GM12878 (cell line): Measurements from ENCODE around the gene TTC33.

ENCODE experiments used
- CREB1 ChIP-seq: IDR thresholded peaks from 2 replicates; pipeline ENCODE4 v1.6.1; 2012; ENCODE audit warnings: low read depth, mild to moderate bottlenecking, inconsistent platforms
- POLR2A ChIP-seq: IDR thresholded peaks from 2 replicates; pipeline ENCODE4 v1.6.1; 2011; ENCODE audit warnings: low read depth, mild to moderate bottlenecking, low read length
- POLR2AphosphoS5 ChIP-seq: IDR thresholded peaks from 2 replicates; pipeline ENCODE4 v1.6.1; 2011; ENCODE audit warnings: mild to moderate bottlenecking, low read length, inconsistent platforms
- POU2F2 ChIP-seq: IDR thresholded peaks from 3 replicates; pipeline ENCODE4 v1.6.1; 2011; ENCODE audit warnings: low read depth, mild to moderate bottlenecking, low read length, borderline replicate concordance
- SPI1 ChIP-seq: IDR thresholded peaks from 2 replicates; pipeline ENCODE4 v1.6.1; 2011; ENCODE audit warnings: low read depth, mild to moderate bottlenecking, low read length, moderate library complexity, borderline replicate concordance; ENCODE audit not compliant: insufficient read depth
- TCF3 ChIP-seq: IDR thresholded peaks from 2 replicates; pipeline ENCODE4 v1.6.1; 2012; ENCODE audit warnings: low read depth, mild to moderate bottlenecking, low read length, borderline replicate concordance; ENCODE audit not compliant: insufficient read depth
- TF ChIP-seq, protein P1 (sequence below): fragments of 450-650 bp; IDR thresholded peaks from 2 replicates; pipeline ENCODE4 v1.6.1; 2014; ENCODE audit warnings: mild to moderate bottlenecking
- TF ChIP-seq, protein P2 (sequence below), 3 experiments: IDR thresholded peaks in 2 of 3; conservative IDR thresholded peaks in 1 of 3; 2 replicates each; pipeline ENCODE4 v1.5.1; 2011; ENCODE audit warnings: low read depth in 3 of 3, low read length in 3 of 3, mild to moderate bottlenecking in 3 of 3, control low read depth in 2 of 3, moderate library complexity in 2 of 3, inconsistent platforms in 1 of 3, mixed read lengths in 1 of 3; ENCODE audit not compliant: control insufficient read depth in 2 of 3, insufficient read depth in 1 of 3; ENCODE audit errors: extremely low read depth in 1 of 3

DNA sequence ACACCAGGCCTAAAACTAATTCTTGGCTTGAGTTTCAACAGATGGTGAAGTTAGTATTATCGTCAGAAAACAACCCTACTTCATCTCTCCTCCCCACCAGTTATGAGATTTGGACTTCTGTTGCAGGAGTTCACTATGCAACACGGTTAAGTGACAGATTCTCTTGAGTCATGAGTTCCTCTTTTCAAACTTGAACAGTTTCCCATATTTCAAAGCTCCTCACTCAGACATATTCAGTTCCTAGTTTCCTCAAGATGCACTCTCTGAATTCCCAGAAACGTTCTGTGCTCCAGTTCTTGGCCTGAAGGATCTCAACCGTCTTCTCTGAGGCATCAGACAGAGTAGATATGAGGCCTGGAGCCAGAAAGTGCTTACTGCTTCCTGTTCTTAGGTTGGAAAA lies 83.3 kb downstream of the TTC33 start:
- no peak for TF ChIP-seq POU2F2
- TF ChIP-seq, protein P1, sequence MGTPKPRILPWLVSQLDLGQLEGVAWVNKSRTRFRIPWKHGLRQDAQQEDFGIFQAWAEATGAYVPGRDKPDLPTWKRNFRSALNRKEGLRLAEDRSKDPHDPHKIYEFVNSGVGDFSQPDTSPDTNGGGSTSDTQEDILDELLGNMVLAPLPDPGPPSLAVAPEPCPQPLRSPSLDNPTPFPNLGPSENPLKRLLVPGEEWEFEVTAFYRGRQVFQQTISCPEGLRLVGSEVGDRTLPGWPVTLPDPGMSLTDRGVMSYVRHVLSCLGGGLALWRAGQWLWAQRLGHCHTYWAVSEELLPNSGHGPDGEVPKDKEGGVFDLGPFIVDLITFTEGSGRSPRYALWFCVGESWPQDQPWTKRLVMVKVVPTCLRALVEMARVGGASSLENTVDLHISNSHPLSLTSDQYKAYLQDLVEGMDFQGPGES = no peak
- no peak for TF ChIP-seq POLR2A
- TF ChIP-seq TCF3 = no peak
- TF ChIP-seq, protein P2, sequence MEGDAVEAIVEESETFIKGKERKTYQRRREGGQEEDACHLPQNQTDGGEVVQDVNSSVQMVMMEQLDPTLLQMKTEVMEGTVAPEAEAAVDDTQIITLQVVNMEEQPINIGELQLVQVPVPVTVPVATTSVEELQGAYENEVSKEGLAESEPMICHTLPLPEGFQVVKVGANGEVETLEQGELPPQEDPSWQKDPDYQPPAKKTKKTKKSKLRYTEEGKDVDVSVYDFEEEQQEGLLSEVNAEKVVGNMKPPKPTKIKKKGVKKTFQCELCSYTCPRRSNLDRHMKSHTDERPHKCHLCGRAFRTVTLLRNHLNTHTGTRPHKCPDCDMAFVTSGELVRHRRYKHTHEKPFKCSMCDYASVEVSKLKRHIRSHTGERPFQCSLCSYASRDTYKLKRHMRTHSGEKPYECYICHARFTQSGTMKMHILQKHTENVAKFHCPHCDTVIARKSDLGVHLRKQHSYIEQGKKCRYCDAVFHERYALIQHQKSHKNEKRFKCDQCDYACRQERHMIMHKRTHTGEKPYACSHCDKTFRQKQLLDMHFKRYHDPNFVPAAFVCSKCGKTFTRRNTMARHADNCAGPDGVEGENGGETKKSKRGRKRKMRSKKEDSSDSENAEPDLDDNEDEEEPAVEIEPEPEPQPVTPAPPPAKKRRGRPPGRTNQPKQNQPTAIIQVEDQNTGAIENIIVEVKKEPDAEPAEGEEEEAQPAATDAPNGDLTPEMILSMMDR (IDR thresholded peaks at IDR 0.05 in 2 of 3, conservative IDR thresholded peaks at IDR 0.05 in 1 of 3; ENCODE audit: control insufficient read depth in 2 of 3, extremely low read depth in 1 of 3, insufficient read depth in 1 of 3, low read depth in 3 of 3, low read length in 3 of 3) = no peak
- no peak for TF ChIP-seq CREB1
- no peak for TF ChIP-seq POLR2AphosphoS5
- TF ChIP-seq SPI1 = peak; percentile 73; the same call in 1 of the 2 replicates
